PC-3 (cell line): Measurements from ENCODE around the gene IL11RA. TPM values are rescaled to one million over a fixed set of nuclear protein-coding genes. Genes with fewer than 3 reads are reported as not detected.

Experiments used
- ATAC-seq: fragments of 200-7000 bp; cut with Tn5 transposase; 2 replicates; pipeline ENCODE4 v1.9.1; 2020; ENCODE audit warnings: mild to moderate bottlenecking, moderate library complexity
- BruUV-seq: library from RNA; stranded (reverse); fragments of 400-500 nt; replicated peaks from 2 replicates; lab custom pipeline; 2021; lab: Mats Ljungman, UMichigan
- CTCF ChIA-PET: fragments of 300-600 bp; sonication (Branson Sonifier 250); formaldehyde crosslinking; loops from one replicate; lab custom pipeline; 2022; ENCODE audit warnings: antibody characterized with exemption; lab: Charles Lee
- POLR2A ChIA-PET: fragments of 300-600 bp; sonication (Branson Sonifier 250); formaldehyde crosslinking; loops from one replicate; lab custom pipeline; 2022; ENCODE audit warnings: antibody characterized with exemption; ENCODE audit not compliant: unreplicated experiment; lab: Charles Lee
- DNase-seq: peaks from one replicate; pipeline ENCODE4 v3.0.0-alpha.2; 2015
- H2AFZ ChIP-seq: fragments of 300-600 bp; sonication (generic); 2 replicates; pipeline ENCODE4 v1.6.0; 2016; ENCODE audit warnings: antibody characterized with exemption, low read length
- H3F3A ChIP-seq: fragments of 300-600 bp; sonication (generic); one replicate; pipeline ENCODE4 v1.6.0; 2017; ENCODE audit warnings: antibody characterized with exemption, low read length, control low read depth, mild to moderate bottlenecking; ENCODE audit not compliant: unreplicated experiment
- H3K27ac ChIP-seq: fragments of 300-600 bp; sonication (generic); 2 replicates; pipeline ENCODE4 v1.5.1; 2016; ENCODE audit warnings: mild to moderate bottlenecking, low read length
- H3K27me3 ChIP-seq: fragments of 300-600 bp; sonication (generic); 2 replicates; pipeline ENCODE4 v1.6.1; 2016; ENCODE audit warnings: low read length, mixed read lengths
- H3K36me3 ChIP-seq: fragments of 300-600 bp; sonication (generic); 2 replicates; pipeline ENCODE4 v1.6.1; 2016; ENCODE audit warnings: low read depth, mixed run types, low read length, mixed read lengths
- H3K4me1 ChIP-seq: fragments of 300-600 bp; sonication (generic); 2 replicates; pipeline ENCODE4 v1.5.1; 2016; ENCODE audit warnings: low read length; ENCODE audit not compliant: insufficient read depth
- H3K4me2 ChIP-seq: fragments of 300-600 bp; sonication (generic); 2 replicates; pipeline ENCODE4 v1.6.0; 2016; ENCODE audit warnings: low read length
- H3K4me3 ChIP-seq: fragments of 300-600 bp; sonication (generic); 2 replicates; pipeline ENCODE4 v1.5.1; 2016; ENCODE audit warnings: mild to moderate bottlenecking, low read length, mixed read lengths
- H3K79me2 ChIP-seq: fragments of 300-600 bp; sonication (generic); 2 replicates; pipeline ENCODE4 v1.6.1; 2017; ENCODE audit warnings: low read length, mixed read lengths
- H3K9ac ChIP-seq: fragments of 300-600 bp; sonication (generic); 2 replicates; pipeline ENCODE4 v1.6.0; 2016; ENCODE audit warnings: mild to moderate bottlenecking, low read length
- H3K9me2 ChIP-seq: fragments of 300-600 bp; sonication (generic); replicated peaks from 2 replicates; pipeline ENCODE4 v1.6.1; 2016; ENCODE audit warnings: mixed run types, low read length, mixed read lengths
- H3K9me3 ChIP-seq: fragments of 300-600 bp; sonication (generic); 2 replicates; pipeline ENCODE4 v1.6.1; 2016; ENCODE audit warnings: low read length, mixed read lengths
- H4K20me1 ChIP-seq: fragments of 300-600 bp; sonication (generic); 2 replicates; pipeline ENCODE4 v1.6.1; 2016; ENCODE audit warnings: low read length, mixed read lengths
- EZH2 ChIP-seq: fragments of 300-600 bp; sonication (generic); IDR thresholded peaks from one replicate; pipeline ENCODE4 v1.6.1; 2017; ENCODE audit warnings: antibody characterized with exemption, mild to moderate bottlenecking, low read length; ENCODE audit not compliant: unreplicated experiment
- EZH2phosphoT487 ChIP-seq: fragments of 300-600 bp; sonication (generic); IDR thresholded peaks from 2 replicates; pipeline ENCODE4 v1.6.1; 2018; ENCODE audit warnings: mild to moderate bottlenecking, antibody characterized with exemption, low read length, borderline replicate concordance
- intact Hi-C: fragments of 100-400 bp; cut with micrococcal nuclease; formaldehyde crosslinking; loops from 2 replicates; pipeline ENCODE4 v1.9.0; 2023
- total RNA-seq: library from RNA; depleted of rRNA; stranded (reverse); fragments of >200 nt; gene quantifications from 2 replicates; pipeline ENCODE4 v1.2.3, GENCODE V29; 2014
- TF ChIP-seq, protein P1 (sequence below): fragments of 300-600 bp; sonication (generic); conservative IDR thresholded peaks from 2 replicates; pipeline ENCODE4 v1.5.1; 2017; ENCODE audit warnings: antibody characterized with exemption, low read depth, mild to moderate bottlenecking, low read length

IL11RA gene
- total RNA-seq, 1 experiment from 2014 or later: 8.3 TPM

DNA sequence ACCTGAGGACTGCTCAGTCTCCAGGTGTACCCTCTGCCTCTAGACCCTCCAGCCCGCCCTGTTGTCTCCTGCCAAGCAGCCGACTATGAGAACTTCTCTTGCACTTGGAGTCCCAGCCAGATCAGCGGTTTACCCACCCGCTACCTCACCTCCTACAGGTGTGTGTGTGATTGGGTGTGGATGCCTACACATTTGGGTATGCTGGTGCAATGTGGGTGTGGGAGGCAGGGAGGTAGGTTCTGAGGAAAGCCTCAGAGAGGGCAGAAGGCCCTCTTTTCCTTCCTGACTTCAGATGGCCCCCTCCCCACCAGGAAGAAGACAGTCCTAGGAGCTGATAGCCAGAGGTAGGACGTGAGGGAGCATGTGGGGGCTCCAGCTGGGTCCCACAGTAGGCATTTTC is 5.0 kb downstream of the IL11RA start:
- POLR2A ChIA-PET: no interaction called here
- TF ChIP-seq, protein P1, sequence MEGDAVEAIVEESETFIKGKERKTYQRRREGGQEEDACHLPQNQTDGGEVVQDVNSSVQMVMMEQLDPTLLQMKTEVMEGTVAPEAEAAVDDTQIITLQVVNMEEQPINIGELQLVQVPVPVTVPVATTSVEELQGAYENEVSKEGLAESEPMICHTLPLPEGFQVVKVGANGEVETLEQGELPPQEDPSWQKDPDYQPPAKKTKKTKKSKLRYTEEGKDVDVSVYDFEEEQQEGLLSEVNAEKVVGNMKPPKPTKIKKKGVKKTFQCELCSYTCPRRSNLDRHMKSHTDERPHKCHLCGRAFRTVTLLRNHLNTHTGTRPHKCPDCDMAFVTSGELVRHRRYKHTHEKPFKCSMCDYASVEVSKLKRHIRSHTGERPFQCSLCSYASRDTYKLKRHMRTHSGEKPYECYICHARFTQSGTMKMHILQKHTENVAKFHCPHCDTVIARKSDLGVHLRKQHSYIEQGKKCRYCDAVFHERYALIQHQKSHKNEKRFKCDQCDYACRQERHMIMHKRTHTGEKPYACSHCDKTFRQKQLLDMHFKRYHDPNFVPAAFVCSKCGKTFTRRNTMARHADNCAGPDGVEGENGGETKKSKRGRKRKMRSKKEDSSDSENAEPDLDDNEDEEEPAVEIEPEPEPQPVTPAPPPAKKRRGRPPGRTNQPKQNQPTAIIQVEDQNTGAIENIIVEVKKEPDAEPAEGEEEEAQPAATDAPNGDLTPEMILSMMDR: no peak
- Histone ChIP-seq H3K4me3 (no peak overlapping the region), H3K9me3 (no peaks in the 10 kb centered on the region), H3K79me2 (no peaks in the 10 kb centered on the region), H3K27me3 (no peaks in the 10 kb centered on the region), H3K27ac (no peak overlapping the region), H3K9ac (no peak overlapping the region), H3K4me2 (no peak overlapping the region), H3F3A (no peaks in the 10 kb centered on the region), H3K4me1 (peaks cover 13% of the 10 kb centered on the region; the same call in 1 of the 2 replicates), H2AFZ (no peak overlapping the region), H3K36me3 (no peaks in the 10 kb centered on the region), H4K20me1 (no peaks in the 10 kb centered on the region), H3K9me2 (no peaks in the 10 kb centered on the region)
- intact Hi-C loops: no loop called here
- BruUV-seq: no TSS peak
- CTCF ChIA-PET: no interaction called here
- DNase-seq (no peak), ATAC-seq (no peak)

DNA sequence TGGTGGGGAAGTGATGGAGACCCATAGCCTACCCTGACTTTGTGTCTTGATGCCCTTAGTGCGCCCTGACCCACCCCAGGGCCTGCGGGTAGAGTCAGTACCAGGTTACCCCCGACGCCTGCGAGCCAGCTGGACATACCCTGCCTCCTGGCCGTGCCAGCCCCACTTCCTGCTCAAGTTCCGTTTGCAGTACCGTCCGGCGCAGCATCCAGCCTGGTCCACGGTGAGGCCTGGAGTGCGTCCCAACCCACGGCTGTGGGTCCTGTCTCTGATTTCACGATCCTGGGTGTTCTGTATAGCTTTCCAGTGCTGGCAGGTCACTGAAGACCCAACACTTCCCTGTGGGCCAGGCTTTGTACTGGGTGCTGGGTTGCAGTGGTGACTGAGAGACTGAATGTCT is 6.5 kb downstream of the IL11RA start:
- DNase-seq (no peak), ATAC-seq (no peak)
- TF ChIP-seq EZH2: no peak
- TF ChIP-seq EZH2phosphoT487: no peak
- TF ChIP-seq, protein P1: no peak
- ChIA-PET CTCF (no interaction called here), POLR2A (no interaction called here)
- Histone ChIP-seq H3K9ac (no peak overlapping the region), H3K27me3 (no peaks in the 10 kb centered on the region), H3K4me2 (no peak overlapping the region), H3K27ac (no peak overlapping the region), H3K36me3 (no peaks in the 10 kb centered on the region), H3K9me2 (no peaks in the 10 kb centered on the region), H3K79me2 (no peaks in the 10 kb centered on the region), H3K4me1 (peaks cover 3% of the 10 kb centered on the region; the same call in 1 of the 2 replicates), H2AFZ (no peak overlapping the region), H3K4me3 (no peak overlapping the region), H3F3A (no peaks in the 10 kb centered on the region), H3K9me3 (no peaks in the 10 kb centered on the region), H4K20me1 (no peaks in the 10 kb centered on the region)
- BruUV-seq: no TSS peak
- intact Hi-C loops: no loop called here

DNA sequence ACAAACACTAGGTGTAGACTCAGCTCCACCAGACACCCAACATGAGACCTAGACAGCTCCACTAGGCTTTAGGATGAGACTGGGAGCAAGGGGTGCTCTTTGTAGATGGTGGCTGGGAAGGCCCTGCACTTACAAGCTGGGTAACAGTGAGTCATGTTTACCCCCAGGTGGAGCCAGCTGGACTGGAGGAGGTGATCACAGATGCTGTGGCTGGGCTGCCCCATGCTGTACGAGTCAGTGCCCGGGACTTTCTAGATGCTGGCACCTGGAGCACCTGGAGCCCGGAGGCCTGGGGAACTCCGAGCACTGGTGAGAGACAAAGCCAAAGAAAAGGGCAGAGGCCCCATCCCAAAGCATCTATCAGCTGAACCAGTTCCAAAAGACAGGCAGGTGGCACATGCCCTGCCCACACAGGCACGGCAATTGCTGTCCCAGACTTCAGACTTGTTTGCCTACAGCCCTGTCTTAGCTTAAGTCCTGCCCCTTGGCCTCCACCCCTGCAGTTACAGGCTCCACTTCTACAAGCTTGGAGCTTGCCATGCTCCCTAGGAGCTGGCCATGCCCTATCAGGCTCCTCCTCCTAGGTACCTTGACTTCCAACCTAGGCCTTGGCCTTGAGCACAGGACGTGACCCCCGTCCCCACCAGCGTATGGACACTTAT is 7.7 kb downstream of the IL11RA start:
- Histone ChIP-seq H2AFZ (no peak overlapping the region), H3K9me2 (no peaks in the 10 kb centered on the region), H3F3A (no peaks in the 10 kb centered on the region), H3K9me3 (no peaks in the 10 kb centered on the region), H3K4me3 (no peak overlapping the region), H3K4me2 (no peak overlapping the region), H4K20me1 (no peaks in the 10 kb centered on the region), H3K27me3 (no peaks in the 10 kb centered on the region), H3K27ac (no peak overlapping the region), H3K9ac (no peak overlapping the region), H3K36me3 (no peaks in the 10 kb centered on the region), H3K79me2 (no peaks in the 10 kb centered on the region), H3K4me1 (peaks cover 3% of the 10 kb centered on the region; the same call in 1 of the 2 replicates)
- ChIA-PET POLR2A (interaction anchor here (0.6 kb wide), 1 partner anchor 1008 kb away, joined by 13 read pairs; no protein-coding TSS in a partner anchor), CTCF (no interaction called here)
- intact Hi-C loops: no loop called here
- TF ChIP-seq EZH2phosphoT487 (no peak), EZH2 (no peak)
- TF ChIP-seq, protein P1: no peak
- ATAC-seq (peak; percentile 60), DNase-seq (peak; percentile 57)
- BruUV-seq: no TSS peak
